Measurements from ENCODE around the gene ARHGAP15.

The ARHGAP15 gene

GRCh38 chr2:143481237-143481623 lies 352.0 kb downstream of the ARHGAP15 start:
- no peak for FAIRE-seq
- DNase-seq (ENCODE audit: insufficient read length, low spot score) = no peak
- no peak for TF ChIP-seq CTCF (IDR thresholded peaks at IDR 0.05; ENCODE audit: insufficient read depth, missing control alignments)

- TF ChIP-seq CTCF (IDR thresholded peaks at IDR 0.05; ENCODE audit: insufficient read depth, missing control alignments) = no peak
- FAIRE-seq = no peak
- no peak for DNase-seq (ENCODE audit: insufficient read length, low spot score)
These were observed 352.5 kb downstream of the ARHGAP15 start for GRCh38 chr2:143481733-143482132.

- FAIRE-seq (no peak), DNase-seq (ENCODE audit: insufficient read length, low spot score) (no peak)
- TF ChIP-seq CTCF (IDR thresholded peaks at IDR 0.05; ENCODE audit: insufficient read depth, missing control alignments) = no peak
These were observed 353.1 kb downstream of the ARHGAP15 start for GRCh38 chr2:143482316-143482715.

GRCh38 chr2:143482771-143483170 lies 353.6 kb downstream of the ARHGAP15 start:
- DNase-seq (ENCODE audit: insufficient read length, low spot score) (no peak), FAIRE-seq (no peak)
- no peak for TF ChIP-seq CTCF (IDR thresholded peaks at IDR 0.05; ENCODE audit: insufficient read depth, missing control alignments)

GRCh38 chr2:143486976-143487375 lies 357.8 kb downstream of the ARHGAP15 start:
- no peak for DNase-seq (ENCODE audit: insufficient read length, low spot score)
- TF ChIP-seq CTCF (IDR thresholded peaks at IDR 0.05; ENCODE audit: insufficient read depth, missing control alignments) = no peak
- no peak for FAIRE-seq

DNA sequence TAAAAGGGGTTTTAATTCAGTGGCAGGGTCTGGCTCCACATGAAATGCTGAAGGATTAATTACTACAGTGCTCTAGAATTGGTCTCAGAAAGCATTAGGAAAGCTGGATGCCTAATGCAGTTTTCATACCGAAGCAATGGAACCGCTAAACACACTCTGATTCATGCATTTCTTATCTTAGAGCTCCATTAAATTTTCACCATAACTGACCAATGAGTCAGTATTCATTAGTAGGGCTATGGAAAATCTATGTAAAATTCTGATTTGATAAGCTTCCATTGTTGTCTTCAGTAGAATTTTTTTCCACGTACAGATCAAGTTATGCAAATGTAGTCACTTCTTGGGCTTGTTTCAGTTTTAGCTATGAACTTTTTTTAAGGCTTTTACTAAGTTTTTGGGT lies 359.9 kb downstream of the ARHGAP15 start:
- DNase-seq (ENCODE audit: insufficient read length, low spot score) (no peak), FAIRE-seq (no peak)
- TF ChIP-seq CTCF (IDR thresholded peaks at IDR 0.05; ENCODE audit: insufficient read depth, missing control alignments) = no peak

GRCh38 chr2:143491131-143491530 lies 361.9 kb downstream of the ARHGAP15 start:
- DNase-seq (ENCODE audit: insufficient read length, low spot score) (no peak), FAIRE-seq (no peak)
- no peak for TF ChIP-seq CTCF (IDR thresholded peaks at IDR 0.05; ENCODE audit: insufficient read depth, missing control alignments)
